Keratinocyte (primary cell): ENCODE results near the gene NUDT14. TPM values are rescaled to one million over a fixed set of nuclear protein-coding genes. Genes with fewer than 3 reads are reported as not detected.

Source experiments
- DNase-seq: peaks from one replicate; pipeline ENCODE4 v3.0.0-alpha.2; 2011; ENCODE audit warnings: low read depth, missing footprints, low spot score
- FAIRE-seq: peaks from 2 replicates; lab custom pipeline; 2011; peaks lifted over from hg19 to GRCh38; lab: Jason Lieb, UNC
- H2AFZ ChIP-seq: 2 replicates; pipeline ENCODE4 v1.6.0; 2012; ENCODE audit warnings: low read length, control low read depth, inconsistent platforms; ENCODE audit not compliant: control insufficient read depth
- H3K27ac ChIP-seq: 2 replicates; pipeline ENCODE4 v1.5.1; 2011; ENCODE audit warnings: low read length; ENCODE audit not compliant: control insufficient read depth, insufficient read depth
- H3K27me3 ChIP-seq: 3 replicates; pipeline ENCODE4 v1.6.0; 2011; ENCODE audit warnings: low read length; ENCODE audit not compliant: control insufficient read depth, insufficient read depth; ENCODE audit errors: extremely low read depth
- H3K36me3 ChIP-seq, 2 experiments: 2 replicates in 1 of 2; 3 replicates in 1 of 2; pipeline ENCODE4 v1.5.1; 2011; ENCODE audit warnings: low read length in 2 of 2, mild to moderate bottlenecking in 1 of 2; ENCODE audit not compliant: control insufficient read depth in 2 of 2, insufficient read depth in 2 of 2; ENCODE audit errors: extremely low read depth in 1 of 2
- H3K4me1 ChIP-seq: 3 replicates; pipeline ENCODE4 v1.5.1; 2011; ENCODE audit warnings: low read length; ENCODE audit not compliant: control insufficient read depth, insufficient read depth; ENCODE audit errors: extremely low read depth
- H3K4me2 ChIP-seq: 3 replicates; pipeline ENCODE4 v1.6.0; 2011; ENCODE audit warnings: low read depth, low read length; ENCODE audit not compliant: control insufficient read depth, insufficient read depth; ENCODE audit errors: extremely low read depth
- H3K4me3 ChIP-seq, 3 experiments: fragments of 200-600 bp in 1 of 3; sonication (generic) in 1 of 3; 2 replicates in 2 of 3; 3 replicates in 1 of 3; pipeline ENCODE4 v1.5.1; 2011 to 2016; ENCODE audit warnings: low read length in 3 of 3, mild to moderate bottlenecking in 3 of 3, control low read depth in 2 of 3, inconsistent platforms in 1 of 3, low read depth in 1 of 3, mixed read lengths in 1 of 3, mixed run types in 1 of 3, moderate library complexity in 1 of 3; ENCODE audit not compliant: control insufficient read depth in 2 of 3, insufficient read depth in 2 of 3; ENCODE audit errors: extremely low read depth in 1 of 3
- H3K79me2 ChIP-seq: 2 replicates; pipeline ENCODE4 v1.6.0; 2012; ENCODE audit warnings: low read length; ENCODE audit not compliant: control insufficient read depth, insufficient read depth
- H3K9ac ChIP-seq: 3 replicates; pipeline ENCODE4 v1.6.0; 2011; ENCODE audit warnings: low read length; ENCODE audit not compliant: control insufficient read depth, insufficient read depth; ENCODE audit errors: extremely low read depth
- H3K9me1 ChIP-seq: 3 replicates; pipeline ENCODE4 v1.6.0; 2011; ENCODE audit warnings: low read length; ENCODE audit not compliant: control insufficient read depth, insufficient read depth; ENCODE audit errors: extremely low read depth
- H3K9me3 ChIP-seq: 2 replicates; pipeline ENCODE4 v1.5.1; 2012; ENCODE audit warnings: low read depth, low read length; ENCODE audit not compliant: control insufficient read depth
- H4K20me1 ChIP-seq: 3 replicates; pipeline ENCODE4 v1.6.0; 2011; ENCODE audit warnings: low read length; ENCODE audit not compliant: control insufficient read depth, insufficient read depth; ENCODE audit errors: extremely low read depth
- EZH2 ChIP-seq: IDR thresholded peaks from one replicate; pipeline ENCODE4 v1.6.1; 2012; ENCODE audit warnings: inconsistent platforms, mild to moderate bottlenecking, low read length, moderate library complexity
- dilution Hi-C: fragments of 300-500 bp; cut with MboI; formaldehyde crosslinking; loops from one replicate; pipeline ENCODE4 v1.7.0; 2020; ENCODE audit warnings: low sequenced_read_pairs; ENCODE audit not compliant: extremely low pct_ligation_motif_present
- polyA plus RNA-seq, 5 experiments: library from polyadenylated mRNA; depleted of rRNA in 3 of 5; stranded (reverse) in 3 of 5; stranded (forward) in 1 of 5; unstranded in 1 of 5; fragments of >200 nt; gene quantifications; 1 replicate in 1 of 5; 2 replicates in 3 of 5; 3 replicates in 1 of 5; pipeline versions ENCODE4 v1.2.1 to v1.2.3, GENCODE V29; 2011 to 2012; ENCODE audit warnings: missing spikeins in 2 of 5, low read depth in 1 of 5, low replicate concordance in 1 of 5
- TF ChIP-seq, protein P1 (sequence below), 3 experiments: IDR thresholded peaks in 1 of 3; conservative IDR thresholded peaks in 1 of 3; optimal IDR thresholded peaks in 1 of 3; 2 replicates in 2 of 3; 3 replicates in 1 of 3; pipeline versions ENCODE3 to v1.5.1; 2011; ENCODE audit warnings: low read length in 3 of 3, mild to moderate bottlenecking in 3 of 3, moderate library complexity in 2 of 3, control low read depth in 1 of 3, inconsistent platforms in 1 of 3; ENCODE audit not compliant: insufficient read depth in 2 of 3; ENCODE audit errors: extremely low read depth in 1 of 3

The NUDT14 gene
- polyA plus RNA-seq, 1 donor (not counting 4 experiments of a cell fraction or from before 2014, with no cell fraction given), result 15.6 TPM

DNA sequence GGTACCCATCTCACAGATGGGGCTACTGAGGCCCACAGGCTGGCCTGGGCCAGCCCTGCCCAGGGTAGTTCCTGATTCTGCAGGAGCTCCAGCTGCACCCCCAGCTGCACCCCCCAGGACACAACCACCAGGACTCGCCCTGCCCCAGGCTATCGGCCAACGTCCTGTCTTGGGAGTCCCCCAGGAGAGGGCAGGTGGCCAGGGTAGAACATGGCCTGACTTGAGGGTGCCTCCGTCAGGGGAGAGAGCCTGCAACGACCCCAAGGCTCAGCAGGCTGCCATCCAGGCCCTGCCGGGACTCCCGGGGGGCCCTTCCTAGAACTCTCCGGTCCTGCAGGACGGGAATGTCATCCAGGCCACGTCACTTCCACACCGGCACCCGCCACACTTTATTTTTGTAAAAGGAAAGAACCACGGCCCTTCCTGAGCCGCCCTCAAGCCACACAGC is 28.3 kb downstream of the NUDT14 start:
- Histone ChIP-seq H3K4me1 (no peaks in the 10 kb centered on the region), H3K4me2 (no peak overlapping the region), H3K9me3 (no peaks in the 10 kb centered on the region), H4K20me1 (peaks cover 17% of the 10 kb centered on the region), H3K9me1 (no peaks in the 10 kb centered on the region), H3K79me2 (peaks cover 17% of the 10 kb centered on the region), H3K36me3 (peaks cover 9 to 22% of the 10 kb centered on the region in 2 experiments), H3K4me3 (no peak overlapping the region), H3K9ac (no peak overlapping the region), H2AFZ (no peak overlapping the region), H3K27ac (no peak overlapping the region), H3K27me3 (no peaks in the 10 kb centered on the region)
- DNase-seq (no peak), FAIRE-seq (no peak)
- dilution Hi-C loops, result no loop called here
- TF ChIP-seq EZH2, result no peak
- TF ChIP-seq, protein P1, sequence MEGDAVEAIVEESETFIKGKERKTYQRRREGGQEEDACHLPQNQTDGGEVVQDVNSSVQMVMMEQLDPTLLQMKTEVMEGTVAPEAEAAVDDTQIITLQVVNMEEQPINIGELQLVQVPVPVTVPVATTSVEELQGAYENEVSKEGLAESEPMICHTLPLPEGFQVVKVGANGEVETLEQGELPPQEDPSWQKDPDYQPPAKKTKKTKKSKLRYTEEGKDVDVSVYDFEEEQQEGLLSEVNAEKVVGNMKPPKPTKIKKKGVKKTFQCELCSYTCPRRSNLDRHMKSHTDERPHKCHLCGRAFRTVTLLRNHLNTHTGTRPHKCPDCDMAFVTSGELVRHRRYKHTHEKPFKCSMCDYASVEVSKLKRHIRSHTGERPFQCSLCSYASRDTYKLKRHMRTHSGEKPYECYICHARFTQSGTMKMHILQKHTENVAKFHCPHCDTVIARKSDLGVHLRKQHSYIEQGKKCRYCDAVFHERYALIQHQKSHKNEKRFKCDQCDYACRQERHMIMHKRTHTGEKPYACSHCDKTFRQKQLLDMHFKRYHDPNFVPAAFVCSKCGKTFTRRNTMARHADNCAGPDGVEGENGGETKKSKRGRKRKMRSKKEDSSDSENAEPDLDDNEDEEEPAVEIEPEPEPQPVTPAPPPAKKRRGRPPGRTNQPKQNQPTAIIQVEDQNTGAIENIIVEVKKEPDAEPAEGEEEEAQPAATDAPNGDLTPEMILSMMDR (optimal IDR thresholded peaks at IDR 0.05 in 1 of 3, IDR thresholded peaks at IDR 0.05 in 1 of 3, conservative IDR thresholded peaks at IDR 0.05 in 1 of 3; ENCODE audit: extremely low read depth in 1 of 3, insufficient read depth in 2 of 3, low read length in 3 of 3), result no peak

DNA sequence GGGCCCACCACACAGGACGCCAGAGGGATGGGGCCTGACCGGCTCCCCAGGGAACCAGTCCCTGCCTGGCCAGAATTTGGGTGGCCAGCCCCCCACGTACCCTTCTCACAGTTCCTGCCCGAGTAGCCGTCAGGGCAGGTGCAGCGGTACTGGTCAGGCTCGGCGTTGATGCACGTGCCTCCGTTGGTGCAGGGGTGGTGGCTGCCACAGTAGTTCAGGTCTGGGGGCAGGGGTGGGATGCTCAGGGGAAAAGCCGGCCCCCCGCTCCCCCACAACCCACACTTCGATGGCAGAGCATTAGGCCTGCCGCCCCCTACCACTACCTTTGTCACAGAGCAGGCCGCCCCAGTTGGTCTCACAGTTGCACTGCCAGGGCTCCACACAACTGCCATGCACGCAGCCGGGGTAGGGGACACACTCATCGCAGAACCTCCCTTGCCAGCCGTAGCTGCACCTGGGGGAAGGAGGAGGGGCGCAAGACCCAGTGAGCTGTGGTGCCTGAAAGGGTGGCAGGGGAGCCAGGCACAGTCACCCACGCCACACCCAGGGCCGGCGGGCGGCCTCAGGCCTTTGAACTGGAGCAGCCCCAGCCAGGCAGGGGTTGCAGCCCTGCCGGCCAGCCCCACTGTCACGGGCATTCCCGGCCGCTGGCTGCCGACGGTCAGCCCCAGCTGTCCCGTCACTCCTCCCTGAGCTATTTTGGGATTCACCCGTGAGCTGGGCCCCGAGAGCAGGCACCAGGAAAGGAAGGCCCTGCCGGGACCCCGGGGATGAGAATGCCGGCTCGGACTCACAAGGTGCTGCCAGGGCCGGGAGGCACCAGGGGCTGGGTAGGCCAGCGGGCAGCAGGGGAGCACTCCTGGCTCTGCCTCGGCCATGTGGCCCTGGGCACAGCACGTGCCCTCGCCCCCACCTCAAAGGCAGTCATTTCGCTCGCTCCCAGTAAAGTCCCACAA is 29.0 kb downstream of the NUDT14 start:
- Histone ChIP-seq H3K27me3 (no peaks in the 10 kb centered on the region), H2AFZ (no peak overlapping the region), H3K4me3 (no peak overlapping the region), H3K79me2 (peaks cover 10% of the 10 kb centered on the region), H3K9ac (no peak overlapping the region), H3K4me2 (no peak overlapping the region), H3K9me3 (no peaks in the 10 kb centered on the region), H3K4me1 (no peaks in the 10 kb centered on the region), H3K36me3 (peaks cover 4 to 22% of the 10 kb centered on the region in 2 experiments), H4K20me1 (peaks cover 14% of the 10 kb centered on the region), H3K9me1 (no peaks in the 10 kb centered on the region), H3K27ac (no peak overlapping the region)
- DNase-seq, result no peak
- dilution Hi-C loops, result no loop called here
- TF ChIP-seq, protein P1 (optimal IDR thresholded peaks at IDR 0.05 in 1 of 3, IDR thresholded peaks at IDR 0.05 in 1 of 3, conservative IDR thresholded peaks at IDR 0.05 in 1 of 3; ENCODE audit: extremely low read depth in 1 of 3, insufficient read depth in 2 of 3, low read length in 3 of 3), result no peak
- TF ChIP-seq EZH2, result no peak
- no peak for FAIRE-seq
